Mesenchymal stem cell (in vitro differentiated cells and primary cell): ENCODE results near the gene PSMG3.
A peak's percentile ranks its signal among the peaks of the same experiment; 100 is the strongest.

Experiments
- DNase-seq: peaks from one replicate; pipeline ENCODE4 v3.0.0-alpha.2; 2013
- H2AFZ ChIP-seq: one replicate; pipeline ENCODE4 v1.6.1; 2013; ENCODE audit warnings: low read depth, mild to moderate bottlenecking, control low read depth, inconsistent platforms, low read length, moderate library complexity
- H2AK5ac ChIP-seq: 2 replicates; pipeline ENCODE4 v1.6.1; 2013; ENCODE audit warnings: low read length, moderate library complexity, mild to moderate bottlenecking, inconsistent platforms; ENCODE audit not compliant: severe bottlenecking
- H2BK120ac ChIP-seq: one replicate; pipeline ENCODE4 v1.6.1; 2013; ENCODE audit warnings: low read depth, mild to moderate bottlenecking, inconsistent platforms, low read length, moderate library complexity
- H2BK12ac ChIP-seq, 2 experiments: one replicate each; pipeline ENCODE4 v1.6.1; 2013; ENCODE audit warnings: inconsistent platforms in 2 of 2, low read length in 2 of 2, mild to moderate bottlenecking in 2 of 2, moderate library complexity in 2 of 2, control low read depth in 1 of 2
- H2BK15ac ChIP-seq: one replicate; pipeline ENCODE4 v1.6.1; 2013; ENCODE audit warnings: mild to moderate bottlenecking, low read depth, inconsistent platforms; ENCODE audit not compliant: poor library complexity, severe bottlenecking
- H2BK5ac ChIP-seq: 2 replicates; pipeline ENCODE4 v1.6.1; 2013; ENCODE audit warnings: low read depth, mild to moderate bottlenecking, low read length, control low read depth, inconsistent platforms; ENCODE audit not compliant: poor library complexity, severe bottlenecking
- H3K14ac ChIP-seq, 2 experiments: one replicate each; pipeline ENCODE4 v1.6.1; 2013; ENCODE audit warnings: inconsistent platforms in 2 of 2, low read length in 2 of 2, control low read depth in 1 of 2, mild to moderate bottlenecking in 1 of 2, moderate library complexity in 1 of 2
- H3K18ac ChIP-seq, 2 experiments: one replicate each; pipeline ENCODE4 v1.6.1; 2013; ENCODE audit warnings: inconsistent platforms in 2 of 2, low read length in 2 of 2, control low read depth in 1 of 2, low read depth in 1 of 2, mild to moderate bottlenecking in 1 of 2
- H3K23ac ChIP-seq, 2 experiments: one replicate each; pipeline ENCODE4 v1.6.1; 2013; ENCODE audit warnings: inconsistent platforms in 2 of 2, low read length in 2 of 2, mild to moderate bottlenecking in 2 of 2, moderate library complexity in 2 of 2, control low read depth in 1 of 2
- H3K27ac ChIP-seq: 2 replicates; pipeline ENCODE4 v1.5.1; 2013; ENCODE audit warnings: mild to moderate bottlenecking, moderate library complexity, low read length, control low read depth, inconsistent platforms; ENCODE audit not compliant: poor library complexity, severe bottlenecking
- H3K27me3 ChIP-seq, 2 experiments: 2 replicates each; pipeline versions ENCODE4 v1.6.1 to v1.7.0; 2013; ENCODE audit warnings: low read length in 2 of 2, mild to moderate bottlenecking in 2 of 2, moderate library complexity in 2 of 2, control low read depth in 1 of 2, inconsistent platforms in 1 of 2; ENCODE audit not compliant: control insufficient read depth in 1 of 2, insufficient read depth in 1 of 2
- H3K36me3 ChIP-seq, 2 experiments: 2 replicates each; pipeline versions ENCODE4 v1.6.1 to v1.7.0; 2013; ENCODE audit warnings: low read length in 2 of 2, control low read depth in 1 of 2, inconsistent platforms in 1 of 2, low read depth in 1 of 2, mild to moderate bottlenecking in 1 of 2; ENCODE audit not compliant: insufficient read depth in 2 of 2, control insufficient read depth in 1 of 2
- H3K4ac ChIP-seq, 2 experiments: one replicate each; pipeline ENCODE4 v1.6.1; 2013; ENCODE audit warnings: inconsistent platforms in 2 of 2, low read length in 2 of 2, mild to moderate bottlenecking in 2 of 2, moderate library complexity in 2 of 2, control low read depth in 1 of 2, low read depth in 1 of 2
- H3K4me1 ChIP-seq: 2 replicates; pipeline ENCODE4 v1.6.1; 2013; ENCODE audit warnings: low read depth, low read length, control low read depth; ENCODE audit not compliant: control insufficient read depth, insufficient read depth
- H3K4me2 ChIP-seq: 2 replicates; pipeline ENCODE4 v1.6.1; 2013; ENCODE audit warnings: low read length, mild to moderate bottlenecking, inconsistent platforms; ENCODE audit not compliant: poor library complexity, severe bottlenecking
- H3K4me3 ChIP-seq, 2 experiments: 2 replicates each; pipeline versions ENCODE4 v1.5.1 to v1.7.0; 2013; ENCODE audit warnings: low read length in 2 of 2, mild to moderate bottlenecking in 2 of 2, control low read depth in 1 of 2, low read depth in 1 of 2; ENCODE audit not compliant: insufficient read depth in 1 of 2
- H3K79me1 ChIP-seq: replicated peaks from 2 replicates; pipeline ENCODE4 v1.6.1; 2013; ENCODE audit warnings: mild to moderate bottlenecking, control low read depth, low read length, inconsistent platforms; ENCODE audit not compliant: poor library complexity, severe bottlenecking
- H3K9ac ChIP-seq: 2 replicates; pipeline ENCODE4 v1.7.0; 2013; ENCODE audit warnings: mild to moderate bottlenecking, low read length, moderate library complexity
- H3K9me3 ChIP-seq: 2 replicates; pipeline ENCODE4 v1.7.0; 2013; ENCODE audit warnings: mild to moderate bottlenecking, low read length; ENCODE audit not compliant: control insufficient read depth
- H4K8ac ChIP-seq: one replicate; pipeline ENCODE4 v1.6.1; 2013; ENCODE audit warnings: inconsistent platforms, mild to moderate bottlenecking, low read length, moderate library complexity
- H4K91ac ChIP-seq: one replicate; pipeline ENCODE4 v1.6.1; 2013; ENCODE audit warnings: mild to moderate bottlenecking, low read length, inconsistent platforms
- WGBS: methylation state at CpG from one replicate; pipeline ENCODE4 v1.1.7; 2013; ENCODE audit warnings: mixed read lengths; 5-methylcytosine and 5-hydroxymethylcytosine counted together

The PSMG3 gene

DNA sequence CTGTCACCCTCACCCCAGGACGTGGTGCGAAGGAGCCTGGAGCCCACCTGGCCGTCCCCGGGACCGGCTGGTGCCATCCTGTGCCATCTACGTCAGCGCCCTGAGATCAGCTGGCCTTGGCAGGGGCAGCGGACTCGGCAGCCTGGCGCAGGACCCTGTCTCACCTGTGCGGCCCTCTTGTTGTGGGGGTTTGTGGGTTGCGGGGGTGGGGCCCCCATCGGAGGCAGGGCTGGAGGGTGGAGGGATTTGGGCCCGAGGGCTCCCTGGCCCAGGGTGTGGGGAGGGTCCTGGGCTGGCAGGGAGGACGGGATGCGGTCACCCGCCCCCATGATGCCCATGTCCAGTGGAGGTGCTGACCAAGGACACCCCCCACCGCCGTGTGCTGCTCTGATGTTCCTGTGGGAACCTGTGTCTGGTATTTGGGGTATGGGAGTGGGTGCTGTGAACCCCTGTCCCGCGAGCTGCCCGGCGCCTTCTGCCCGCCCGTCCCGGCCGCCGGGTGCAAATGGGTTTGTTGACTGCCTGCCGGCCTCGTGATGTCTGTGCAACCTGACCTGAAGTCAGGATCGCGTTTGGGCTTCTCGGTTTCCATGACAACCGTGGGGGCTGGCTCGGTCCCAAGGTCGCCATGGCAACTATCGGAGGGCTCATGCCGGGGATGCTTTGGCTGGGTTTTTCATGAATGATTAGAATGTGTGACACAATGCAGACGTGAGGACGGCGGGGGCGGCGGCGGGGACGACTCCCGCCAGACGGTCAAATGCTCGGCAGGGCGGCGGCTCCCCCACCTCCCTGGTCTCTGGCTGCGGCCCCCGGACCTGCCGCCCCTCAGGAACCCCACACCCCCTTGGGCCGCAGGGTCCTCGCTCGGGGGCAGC, 32.1 kb downstream of the PSMG3 start:
- Histone ChIP-seq H3K79me1 (peaks cover 26% of the 10 kb centered on the region), H2AFZ (no peak overlapping the region), H4K91ac (peak overlapping the region; percentile 99), H3K27me3 (no peaks in the 10 kb centered on the region), H3K14ac (peak overlapping the region; percentile 19 to 94), H2BK15ac (peak overlapping the region; percentile 90), H3K18ac (peak overlapping the region; percentile 89 to 100), H3K4me1 (peaks cover 65% of the 10 kb centered on the region), H2BK12ac (peak overlapping the region; percentile 54 to 99), H4K8ac (peak overlapping the region; percentile 66), H3K4me3 (peak overlapping the region; percentile 58 to 75), H2BK120ac (peak overlapping the region; percentile 99), H3K23ac (peak overlapping the region in 1 of 2 experiments; percentile 57), H3K4ac (peak overlapping the region; percentile 87 to 90), H3K9ac (peak overlapping the region; percentile 93), H3K4me2 (peak overlapping the region; percentile 82), H3K36me3 (peaks cover 22 to 45% of the 10 kb centered on the region in 2 experiments), H3K27ac (peak overlapping the region; percentile 91), H2AK5ac (peak overlapping the region; percentile 97), H2BK5ac (peak overlapping the region; percentile 99), H3K9me3 (no peaks in the 10 kb centered on the region)
- DNase-seq, result peak; percentile 95
- WGBS, result 53% methylated on average over 54 of the region's 56 CpGs

- peaks cover 70% of the 10 kb centered on the region for H3K4me1 ChIP-seq
- H2AK5ac ChIP-seq, result peak overlapping the region; percentile 97
These were observed 32.9 kb downstream of the PSMG3 start for GRCh38 chr7:1536743-1537534.

DNA sequence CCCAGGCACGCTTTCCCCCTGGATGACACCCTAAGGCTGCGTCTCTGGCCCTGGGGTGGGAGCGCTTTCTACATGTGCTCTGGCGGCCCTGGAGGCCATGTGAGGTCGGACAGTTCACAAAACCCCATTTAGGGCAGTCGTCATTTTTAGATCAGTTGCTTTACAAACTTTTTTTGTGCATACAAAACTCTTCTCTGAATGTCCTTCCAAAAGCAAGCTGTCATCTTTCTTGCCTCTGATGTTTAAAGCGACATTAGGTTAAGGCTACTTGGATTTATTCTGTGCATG, 33.4 kb downstream of the PSMG3 start:
- WGBS, result 68% methylated on average over 7 of the region's 7 CpGs
- H3K23ac ChIP-seq, result no peak overlapping the region
- peak overlapping the region in 1 of 2 experiments; percentile 62 for H3K14ac ChIP-seq
- no peaks in the 10 kb centered on the region for H3K9me3 ChIP-seq
- H3K79me1 ChIP-seq, result peaks cover 24% of the 10 kb centered on the region
- peak overlapping the region; percentile 98 for H3K4ac ChIP-seq
- H3K4me2 ChIP-seq, result peak overlapping the region; percentile 82
- peaks cover 76% of the 10 kb centered on the region for H3K4me1 ChIP-seq
- no peaks in the 10 kb centered on the region for H3K27me3 ChIP-seq
- H3K18ac ChIP-seq, result peak overlapping the region; percentile 95 to 98
- no peak for DNase-seq
- peak overlapping the region; percentile 97 for H4K91ac ChIP-seq
- peak overlapping the region; percentile 85 for H2BK5ac ChIP-seq
- peak overlapping the region in 1 of 2 experiments; percentile 75 for H3K4me3 ChIP-seq
- H2BK120ac ChIP-seq, result peak overlapping the region; percentile 88
- H3K36me3 ChIP-seq, result peaks cover 20 to 32% of the 10 kb centered on the region in 2 experiments
- peak overlapping the region; percentile 93 for H3K9ac ChIP-seq
- peak overlapping the region; percentile 95 for H3K27ac ChIP-seq
- H2BK12ac ChIP-seq, result peak overlapping the region; percentile 84 to 96
- H2BK15ac ChIP-seq, result no peak overlapping the region
- H4K8ac ChIP-seq, result peak overlapping the region; percentile 92
- peak overlapping the region; percentile 73 for H2AK5ac ChIP-seq
- H2AFZ ChIP-seq, result no peak overlapping the region

More at GRCh38 chr7:1536743-1537534, 32.9 kb downstream of the PSMG3 start:
- Histone ChIP-seq H3K27me3 (no peaks in the 10 kb centered on the region), H3K27ac (peak overlapping the region; percentile 95), H3K4ac (peak overlapping the region; percentile 98), H3K4me3 (peak overlapping the region; percentile 58 to 75), H2BK15ac (peak overlapping the region; percentile 96), H2AFZ (no peak overlapping the region), H3K4me2 (peak overlapping the region; percentile 82), H3K14ac (peak overlapping the region in 1 of 2 experiments; percentile 89), H3K9ac (peak overlapping the region; percentile 93), H4K91ac (peak overlapping the region; percentile 99), H2BK12ac (peak overlapping the region; percentile 75 to 100), H2BK5ac (peak overlapping the region; percentile 99), H3K18ac (peak overlapping the region; percentile 98 to 100), H3K79me1 (peaks cover 26% of the 10 kb centered on the region), H3K36me3 (peaks cover 22 to 38% of the 10 kb centered on the region in 2 experiments), H3K9me3 (no peaks in the 10 kb centered on the region), H4K8ac (peak overlapping the region; percentile 95), H2BK120ac (peak overlapping the region; percentile 99), H3K23ac (no peak overlapping the region)
- WGBS, result 2% methylated on average over 49 of the region's 52 CpGs
- DNase-seq, result peak; percentile 99
